Sciatic nerve (tissue), 2 donors: Measurements from ENCODE around the gene PTPRN2. TPM values are rescaled to one million over a fixed set of nuclear protein-coding genes. Genes with fewer than 3 reads are reported as not detected.

Source experiments
- ATAC-seq: fragments of 200-7000 bp; cut with Tn5 transposase; one replicate; pipeline ENCODE4 v1.9.1; 2020; ENCODE audit warnings: mild to moderate bottlenecking, moderate library complexity
- DNase-seq: peaks from one replicate; pipeline ENCODE4 v3.0.0-alpha.2; 2020; ENCODE audit warnings: low spot score
- intact Hi-C: fragments of 100-400 bp; cut with DNase I; formaldehyde crosslinking; loops from one replicate; pipeline ENCODE4 v1.14.2; 2022
- total RNA-seq: library from RNA; stranded (reverse); fragmentation: NEBNext Ultra II Directional; extraction: Animal tissue kit (Norgen Biotek cat#: 25700); gene quantifications from one replicate; pipeline ENCODE4 v1.2.1, GENCODE V29; 2021
- donor health status: DM: no; HTN: no; CAD: no.
- donor health status: DM: no; HTN: no; CAD: no.

Gene PTPRN2
- total RNA-seq, 1 donor from 2014 or later, result 12.7 TPM

- no peak for DNase-seq
- intact Hi-C loops, result no loop called here
- ATAC-seq, result no peak
These were observed 950.2 kb downstream of the PTPRN2 start for GRCh38 chr7:157637216-157637949.

- intact Hi-C loops, result no loop called here
- no peak for ATAC-seq
- no peak for DNase-seq
These were observed 952.0 kb downstream of the PTPRN2 start for GRCh38 chr7:157635669-157636068.

GRCh38 chr7:157635148-157635500 is 952.5 kb downstream of the PTPRN2 start:
- ATAC-seq (no peak), DNase-seq (no peak)
- intact Hi-C loops, result no loop called here

GRCh38 chr7:157634401-157635147 is 953.0 kb downstream of the PTPRN2 start:
- intact Hi-C loops, result no loop called here
- no peak for DNase-seq
- ATAC-seq, result no peak

- intact Hi-C loops, result no loop called here
These were observed 954.0 kb downstream of the PTPRN2 start for GRCh38 chr7:157633465-157634185.

GRCh38 chr7:157630301-157630853 is 957.2 kb downstream of the PTPRN2 start:
- intact Hi-C loops, result no loop called here
- peak; percentile 34 for DNase-seq
- ATAC-seq, result no peak

More at GRCh38 chr7:157633465-157634185, 954.0 kb downstream of the PTPRN2 start:
- ATAC-seq (no peak), DNase-seq (peak; percentile 35)

- DNase-seq (no peak), ATAC-seq (no peak)
- intact Hi-C loops, result no loop called here
These were observed 959.2 kb downstream of the PTPRN2 start for GRCh38 chr7:157628456-157628855.

- intact Hi-C loops, result no loop called here
- ATAC-seq (no peak), DNase-seq (no peak)
These were observed 960.0 kb downstream of the PTPRN2 start for GRCh38 chr7:157627646-157628045.

GRCh38 chr7:157627033-157627432 is 960.6 kb downstream of the PTPRN2 start:
- ATAC-seq (no peak), DNase-seq (no peak)
- intact Hi-C loops, result no loop called here

- DNase-seq (no peak), ATAC-seq (no peak)
- intact Hi-C loops, result no loop called here
These were observed 961.5 kb downstream of the PTPRN2 start for GRCh38 chr7:157625973-157626742.

GRCh38 chr7:157623556-157623955 is 964.1 kb downstream of the PTPRN2 start:
- ATAC-seq, result no peak
- intact Hi-C loops, result no loop called here
- no peak for DNase-seq

- ATAC-seq (no peak), DNase-seq (peak; percentile 30)
- intact Hi-C loops, result no loop called here
These were observed 965.0 kb downstream of the PTPRN2 start for GRCh38 chr7:157622408-157623205.

- no peak for DNase-seq
- ATAC-seq, result no peak
- intact Hi-C loops, result no loop called here
These were observed 965.6 kb downstream of the PTPRN2 start for GRCh38 chr7:157622000-157622399.

- DNase-seq (peak; percentile 42), ATAC-seq (peak; percentile 42)
- intact Hi-C loops, result no loop called here
These were observed 966.4 kb downstream of the PTPRN2 start for GRCh38 chr7:157621131-157621681.

- peak; percentile 30 for DNase-seq
- ATAC-seq, result no peak
- intact Hi-C loops, result no loop called here
These were observed 967.0 kb downstream of the PTPRN2 start for GRCh38 chr7:157620616-157621015.

- ATAC-seq (no peak), DNase-seq (no peak)
- intact Hi-C loops, result no loop called here
These were observed 967.7 kb downstream of the PTPRN2 start for GRCh38 chr7:157619753-157620525.
